Panc1 (cell line): ENCODE measurements around the gene STARD3NL.
"Not testable (repeated sequence)": the region's sequence is repeated elsewhere in the genome, so short reads cannot be mapped to it uniquely, and the experiment has no call there.

ENCODE experiments used
- TF ChIP-seq, protein P1 (sequence below), 2 experiments: IDR thresholded peaks; 2 replicates each; pipeline ENCODE4 v1.6.1; 2011 to 2012; ENCODE audit warnings: low read depth in 2 of 2, control low read depth in 1 of 2, low read length in 1 of 2, mild to moderate bottlenecking in 1 of 2, moderate library complexity in 1 of 2; ENCODE audit not compliant: insufficient read depth in 1 of 2
- TF ChIP-seq, protein P2 (sequence below): fragments of 450-650 bp; IDR thresholded peaks from 2 replicates; pipeline ENCODE4 v1.5.1; 2017; ENCODE audit warnings: mild to moderate bottlenecking

DNA sequence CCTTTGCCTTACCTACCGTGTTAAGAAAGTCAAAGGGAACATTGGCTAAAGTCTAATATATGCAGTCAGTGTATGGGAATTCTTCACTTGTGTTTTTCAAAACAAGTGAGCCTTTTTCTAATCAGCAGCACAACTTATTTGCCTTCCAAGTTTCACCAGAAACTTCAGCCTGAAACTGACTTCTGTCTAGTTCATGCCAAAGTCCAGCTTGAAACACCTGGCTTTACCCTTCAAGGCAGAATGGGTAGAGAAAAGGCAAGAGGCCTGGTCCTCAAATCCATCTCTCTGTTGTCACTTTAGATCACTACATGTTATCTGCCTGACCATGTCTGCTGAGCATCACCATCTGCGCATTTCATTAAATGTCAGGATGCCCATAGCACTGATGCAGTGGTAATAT lies 92.4 kb downstream of the STARD3NL start:
- TF ChIP-seq, protein P1, sequence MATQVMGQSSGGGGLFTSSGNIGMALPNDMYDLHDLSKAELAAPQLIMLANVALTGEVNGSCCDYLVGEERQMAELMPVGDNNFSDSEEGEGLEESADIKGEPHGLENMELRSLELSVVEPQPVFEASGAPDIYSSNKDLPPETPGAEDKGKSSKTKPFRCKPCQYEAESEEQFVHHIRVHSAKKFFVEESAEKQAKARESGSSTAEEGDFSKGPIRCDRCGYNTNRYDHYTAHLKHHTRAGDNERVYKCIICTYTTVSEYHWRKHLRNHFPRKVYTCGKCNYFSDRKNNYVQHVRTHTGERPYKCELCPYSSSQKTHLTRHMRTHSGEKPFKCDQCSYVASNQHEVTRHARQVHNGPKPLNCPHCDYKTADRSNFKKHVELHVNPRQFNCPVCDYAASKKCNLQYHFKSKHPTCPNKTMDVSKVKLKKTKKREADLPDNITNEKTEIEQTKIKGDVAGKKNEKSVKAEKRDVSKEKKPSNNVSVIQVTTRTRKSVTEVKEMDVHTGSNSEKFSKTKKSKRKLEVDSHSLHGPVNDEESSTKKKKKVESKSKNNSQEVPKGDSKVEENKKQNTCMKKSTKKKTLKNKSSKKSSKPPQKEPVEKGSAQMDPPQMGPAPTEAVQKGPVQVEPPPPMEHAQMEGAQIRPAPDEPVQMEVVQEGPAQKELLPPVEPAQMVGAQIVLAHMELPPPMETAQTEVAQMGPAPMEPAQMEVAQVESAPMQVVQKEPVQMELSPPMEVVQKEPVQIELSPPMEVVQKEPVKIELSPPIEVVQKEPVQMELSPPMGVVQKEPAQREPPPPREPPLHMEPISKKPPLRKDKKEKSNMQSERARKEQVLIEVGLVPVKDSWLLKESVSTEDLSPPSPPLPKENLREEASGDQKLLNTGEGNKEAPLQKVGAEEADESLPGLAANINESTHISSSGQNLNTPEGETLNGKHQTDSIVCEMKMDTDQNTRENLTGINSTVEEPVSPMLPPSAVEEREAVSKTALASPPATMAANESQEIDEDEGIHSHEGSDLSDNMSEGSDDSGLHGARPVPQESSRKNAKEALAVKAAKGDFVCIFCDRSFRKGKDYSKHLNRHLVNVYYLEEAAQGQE (IDR thresholded peaks at IDR 0.05; ENCODE audit: insufficient read depth in 1 of 2, low read depth in 2 of 2, low read length in 1 of 2), result not testable (repeated sequence)
- TF ChIP-seq, protein P2, sequence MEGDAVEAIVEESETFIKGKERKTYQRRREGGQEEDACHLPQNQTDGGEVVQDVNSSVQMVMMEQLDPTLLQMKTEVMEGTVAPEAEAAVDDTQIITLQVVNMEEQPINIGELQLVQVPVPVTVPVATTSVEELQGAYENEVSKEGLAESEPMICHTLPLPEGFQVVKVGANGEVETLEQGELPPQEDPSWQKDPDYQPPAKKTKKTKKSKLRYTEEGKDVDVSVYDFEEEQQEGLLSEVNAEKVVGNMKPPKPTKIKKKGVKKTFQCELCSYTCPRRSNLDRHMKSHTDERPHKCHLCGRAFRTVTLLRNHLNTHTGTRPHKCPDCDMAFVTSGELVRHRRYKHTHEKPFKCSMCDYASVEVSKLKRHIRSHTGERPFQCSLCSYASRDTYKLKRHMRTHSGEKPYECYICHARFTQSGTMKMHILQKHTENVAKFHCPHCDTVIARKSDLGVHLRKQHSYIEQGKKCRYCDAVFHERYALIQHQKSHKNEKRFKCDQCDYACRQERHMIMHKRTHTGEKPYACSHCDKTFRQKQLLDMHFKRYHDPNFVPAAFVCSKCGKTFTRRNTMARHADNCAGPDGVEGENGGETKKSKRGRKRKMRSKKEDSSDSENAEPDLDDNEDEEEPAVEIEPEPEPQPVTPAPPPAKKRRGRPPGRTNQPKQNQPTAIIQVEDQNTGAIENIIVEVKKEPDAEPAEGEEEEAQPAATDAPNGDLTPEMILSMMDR, result not testable (repeated sequence)
